Measurements from ENCODE around the gene AGPAT1.

AGPAT1 gene

GRCh38 chr6:32167761-32168262 lies 8.1 kb downstream of the AGPAT1 start:
- DNase-seq: no peak

- no peak for DNase-seq
Measured at GRCh38 chr6:32167154-32167760, 8.6 kb downstream of the AGPAT1 start.

- DNase-seq: no peak
Measured at GRCh38 chr6:32166411-32167061, 9.3 kb downstream of the AGPAT1 start.

GRCh38 chr6:32164295-32164694 lies 11.6 kb downstream of the AGPAT1 start, which contains the start of gene EGFL8:
EGFL8 (plus strand) TSS chr6:32164595; CDS start chr6:32166166, 1,571 bp downstream.
- no peak for DNase-seq

- peak; percentile 19 for DNase-seq
Measured at GRCh38 chr6:32163559-32164258, 12.2 kb downstream of the AGPAT1 start.

GRCh38 chr6:32158052-32158451 lies 17.8 kb downstream of the AGPAT1 start:
- no peak for DNase-seq

GRCh38 chr6:32156891-32157290 lies 19.0 kb downstream of the AGPAT1 start:
- no peak for DNase-seq

- DNase-seq: peak; percentile 49
Measured at GRCh38 chr6:32154514-32155161, 21.2 kb downstream of the AGPAT1 start.

- DNase-seq: peak; percentile 90
Measured at GRCh38 chr6:32153564-32154513, 22.0 kb downstream of the AGPAT1 start, which contains the start of gene PPT2. PPT2 (plus strand) TSS chr6:32154141; CDS start chr6:32154595, 454 bp downstream.

- no peak for DNase-seq
Measured at GRCh38 chr6:32152769-32153563, 22.9 kb downstream of the AGPAT1 start.

- DNase-seq: peak; percentile 37
Measured at GRCh38 chr6:32151863-32152768, 23.8 kb downstream of the AGPAT1 start, which contains the start of gene PRRT1. PRRT1 (minus strand) TSS chr6:32151939; CDS start chr6:32151827, 112 bp downstream.

GRCh38 chr6:32151181-32151862 lies 24.6 kb downstream of the AGPAT1 start:
- no peak for DNase-seq

GRCh38 chr6:32149932-32150870 lies 25.7 kb downstream of the AGPAT1 start:
- no peak for DNase-seq

GRCh38 chr6:32149092-32149755 lies 26.7 kb downstream of the AGPAT1 start:
- no peak for DNase-seq

- DNase-seq: no peak
Measured at GRCh38 chr6:32148289-32149091, 27.4 kb downstream of the AGPAT1 start.

- DNase-seq: no peak
Measured at GRCh38 chr6:32147401-32148132, 28.3 kb downstream of the AGPAT1 start.

Data from midbrain (tissue), 1 donor.